ENCODE measurements around the gene EXOC4.

Gene EXOC4

DNA sequence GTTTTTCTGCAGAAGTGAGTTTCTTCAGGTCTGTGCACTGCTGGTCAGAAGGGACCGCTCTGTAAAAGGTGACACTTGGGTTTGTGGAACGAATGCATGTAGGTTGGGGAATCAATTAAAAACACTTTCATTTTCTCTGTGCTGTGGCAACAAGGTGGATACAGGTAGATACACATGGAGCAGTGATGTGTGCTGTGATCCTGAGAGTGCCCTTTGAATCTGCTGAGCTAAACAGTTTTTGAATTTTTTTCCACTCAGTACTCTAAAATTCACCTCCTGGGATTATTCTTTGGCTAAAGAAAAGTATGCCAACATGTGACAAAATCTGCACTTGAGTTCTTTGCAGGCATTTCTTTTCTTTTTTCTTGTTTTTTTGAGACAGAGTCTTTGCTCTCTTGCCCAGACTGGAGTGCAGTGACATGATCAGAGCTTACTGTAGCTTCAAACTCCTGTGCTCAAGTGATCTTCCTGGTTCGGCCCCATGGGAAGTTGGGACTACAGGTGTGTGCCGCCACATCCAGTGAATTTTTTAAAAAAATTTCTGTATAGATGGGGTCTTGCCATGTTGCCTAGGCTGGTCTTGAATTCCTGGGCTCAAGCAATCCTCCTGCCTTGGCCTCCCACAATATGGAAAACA lies 338.9 kb downstream of the EXOC4 start:
- H3K27me3 ChIP-seq (ENCODE audit: insufficient read depth, low read length, poor library complexity, severe bottlenecking): no peaks in the 10 kb centered on the region
- no peaks in the 10 kb centered on the region for H3K9me3 ChIP-seq (ENCODE audit: insufficient read depth, low read depth, low read length)
- H3K79me2 ChIP-seq (ENCODE audit: insufficient read depth, low read length): no peaks in the 10 kb centered on the region
- TF ChIP-seq EZH2phosphoT487 (IDR thresholded peaks at IDR 0.05; ENCODE audit: borderline replicate concordance): no peak
- no peak for TF ChIP-seq CTCF (conservative IDR thresholded peaks at IDR 0.05; ENCODE audit: low read length)
- no peak overlapping the region for H3K4me2 ChIP-seq (ENCODE audit: low read depth, low read length, poor library complexity, severe bottlenecking)
- peaks cover 13% of the 10 kb centered on the region for H3K4me1 ChIP-seq (ENCODE audit: insufficient read depth, low read length, poor library complexity, severe bottlenecking)
- no peaks in the 10 kb centered on the region for H3K36me3 ChIP-seq (ENCODE audit: insufficient read depth, low read length)
- no peak overlapping the region for H3K9ac ChIP-seq (ENCODE audit: low read depth, low read length, poor library complexity, severe bottlenecking)
- H3K9me2 ChIP-seq (replicated peaks; ENCODE audit: low read depth, low read length): no peaks in the 10 kb centered on the region
- no peaks in the 10 kb centered on the region for H3F3A ChIP-seq (ENCODE audit: low read depth)
- no peak overlapping the region for H3K4me3 ChIP-seq (ENCODE audit: low read length, poor library complexity, severe bottlenecking)
- no peaks in the 10 kb centered on the region for H4K20me1 ChIP-seq (ENCODE audit: insufficient read depth, low read length, poor library complexity, severe bottlenecking)
- H2AFZ ChIP-seq (ENCODE audit: low read length): no peak overlapping the region

- no peaks in the 10 kb centered on the region for H3K9me3 ChIP-seq (ENCODE audit: insufficient read depth, low read depth, low read length)
- H3K9me2 ChIP-seq (replicated peaks; ENCODE audit: low read depth, low read length): no peaks in the 10 kb centered on the region
- H3K4me3 ChIP-seq (ENCODE audit: low read length, poor library complexity, severe bottlenecking): no peak overlapping the region
- peaks cover 9% of the 10 kb centered on the region for H3K4me1 ChIP-seq (ENCODE audit: insufficient read depth, low read length, poor library complexity, severe bottlenecking)
- no peak overlapping the region for H2AFZ ChIP-seq (ENCODE audit: low read length)
- no peaks in the 10 kb centered on the region for H3K79me2 ChIP-seq (ENCODE audit: insufficient read depth, low read length)
- no peaks in the 10 kb centered on the region for H4K20me1 ChIP-seq (ENCODE audit: insufficient read depth, low read length, poor library complexity, severe bottlenecking)
- no peaks in the 10 kb centered on the region for H3K36me3 ChIP-seq (ENCODE audit: insufficient read depth, low read length)
- H3F3A ChIP-seq (ENCODE audit: low read depth): no peaks in the 10 kb centered on the region
- H3K9ac ChIP-seq (ENCODE audit: low read depth, low read length, poor library complexity, severe bottlenecking): no peak overlapping the region
- no peak overlapping the region for H3K4me2 ChIP-seq (ENCODE audit: low read depth, low read length, poor library complexity, severe bottlenecking)
- no peaks in the 10 kb centered on the region for H3K27me3 ChIP-seq (ENCODE audit: insufficient read depth, low read length, poor library complexity, severe bottlenecking)
- TF ChIP-seq EZH2phosphoT487 (IDR thresholded peaks at IDR 0.05; ENCODE audit: borderline replicate concordance) (no peak), CTCF (conservative IDR thresholded peaks at IDR 0.05; ENCODE audit: low read length) (no peak)
Measured at GRCh38 chr7:133593561-133593960, 340.7 kb downstream of the EXOC4 start.

GRCh38 chr7:133601617-133602016 lies 348.7 kb downstream of the EXOC4 start:
- TF ChIP-seq EZH2phosphoT487 (IDR thresholded peaks at IDR 0.05; ENCODE audit: borderline replicate concordance) (no peak), CTCF (conservative IDR thresholded peaks at IDR 0.05; ENCODE audit: low read length) (no peak)
- Histone ChIP-seq H3K4me2 (ENCODE audit: low read depth, low read length, poor library complexity, severe bottlenecking) (peak overlapping the region; percentile 4), H3K79me2 (ENCODE audit: insufficient read depth, low read length) (no peaks in the 10 kb centered on the region), H2AFZ (ENCODE audit: low read length) (no peak overlapping the region), H4K20me1 (ENCODE audit: insufficient read depth, low read length, poor library complexity, severe bottlenecking) (no peaks in the 10 kb centered on the region), H3K36me3 (ENCODE audit: insufficient read depth, low read length) (no peaks in the 10 kb centered on the region), H3K9ac (ENCODE audit: low read depth, low read length, poor library complexity, severe bottlenecking) (no peak overlapping the region), H3K4me3 (ENCODE audit: low read length, poor library complexity, severe bottlenecking) (no peak overlapping the region), H3K27me3 (ENCODE audit: insufficient read depth, low read length, poor library complexity, severe bottlenecking) (no peaks in the 10 kb centered on the region), H3K9me2 (replicated peaks; ENCODE audit: low read depth, low read length) (no peaks in the 10 kb centered on the region), H3K4me1 (ENCODE audit: insufficient read depth, low read length, poor library complexity, severe bottlenecking) (peaks cover 26% of the 10 kb centered on the region), H3K9me3 (ENCODE audit: insufficient read depth, low read depth, low read length) (no peaks in the 10 kb centered on the region), H3F3A (ENCODE audit: low read depth) (no peaks in the 10 kb centered on the region)
